HG03025 (cell line): ENCODE results near the gene HLA-DQB1.
"Not testable (repeated sequence)": the region's sequence is repeated elsewhere in the genome, so short reads cannot be mapped to it uniquely, and the experiment has no call there.

Experiments used
- ATAC-seq: cut with Tn5 transposase; IDR thresholded peaks from one replicate; pipeline ENCODE4 v1.9.1; 2021; ENCODE audit warnings: mild to moderate bottlenecking, moderate library complexity; ENCODE audit not compliant: unreplicated experiment, low FRiP score

HLA-DQB1 gene

GRCh38 chr6:32664354-32664753, 2.1 kb downstream of the HLA-DQB1 start:
- no peak for ATAC-seq

- ATAC-seq: no peak
These were observed 3.6 kb downstream of the HLA-DQB1 start for GRCh38 chr6:32662836-32663235.

- no peak for ATAC-seq
These were observed 4.4 kb downstream of the HLA-DQB1 start for GRCh38 chr6:32662099-32662498.

GRCh38 chr6:32659856-32660595, 6.4 kb downstream of the HLA-DQB1 start:
- ATAC-seq: no peak

GRCh38 chr6:32658268-32658897, 8.1 kb downstream of the HLA-DQB1 start:
- ATAC-seq: no peak

DNA sequence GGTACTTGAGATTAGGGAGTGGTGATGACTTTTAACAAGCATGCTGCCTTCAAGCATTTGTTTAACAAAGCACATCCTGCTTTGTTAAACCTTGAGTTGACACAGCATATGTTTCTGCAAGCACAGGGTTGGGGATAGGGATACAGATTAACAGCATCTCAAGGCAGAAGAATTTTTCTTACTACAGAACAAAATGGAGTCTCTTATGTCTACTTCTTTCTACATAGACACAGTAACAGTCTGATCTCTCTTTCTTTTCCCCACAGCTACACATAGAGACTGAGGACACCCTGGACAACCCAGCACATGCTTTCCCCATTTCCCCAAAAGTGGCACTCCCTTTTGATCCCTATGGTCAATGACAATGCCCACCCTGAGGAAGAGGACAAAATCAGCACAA, 8.6 kb downstream of the HLA-DQB1 start:
- not testable (repeated sequence) for ATAC-seq

- not testable (repeated sequence) for ATAC-seq
These were observed 9.1 kb downstream of the HLA-DQB1 start for GRCh38 chr6:32657329-32657728.

GRCh38 chr6:32655203-32655710, 11.2 kb downstream of the HLA-DQB1 start:
- no peak for ATAC-seq

- ATAC-seq: no peak
These were observed 21.3 kb downstream of the HLA-DQB1 start for GRCh38 chr6:32645047-32645703.

DNA sequence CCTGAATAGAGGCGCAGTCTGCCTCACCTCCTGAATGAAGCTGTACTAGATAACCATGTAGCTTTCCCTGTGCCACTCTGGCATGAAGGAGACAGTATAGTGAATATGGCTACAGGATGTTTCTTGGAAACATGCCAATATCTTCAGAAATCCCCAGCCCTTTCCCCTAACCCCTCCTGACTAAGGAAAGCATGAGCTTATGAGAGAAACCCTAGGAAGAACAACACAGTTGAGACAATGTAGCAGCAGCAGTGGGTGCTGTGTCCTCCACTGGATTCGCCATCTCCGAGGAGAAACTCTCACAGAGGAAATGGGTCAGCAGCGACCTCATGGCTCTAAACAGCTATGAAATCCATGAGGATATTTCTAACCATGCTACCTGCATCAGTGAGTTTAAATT, 22.6 kb downstream of the HLA-DQB1 start:
- no peak for ATAC-seq

DNA sequence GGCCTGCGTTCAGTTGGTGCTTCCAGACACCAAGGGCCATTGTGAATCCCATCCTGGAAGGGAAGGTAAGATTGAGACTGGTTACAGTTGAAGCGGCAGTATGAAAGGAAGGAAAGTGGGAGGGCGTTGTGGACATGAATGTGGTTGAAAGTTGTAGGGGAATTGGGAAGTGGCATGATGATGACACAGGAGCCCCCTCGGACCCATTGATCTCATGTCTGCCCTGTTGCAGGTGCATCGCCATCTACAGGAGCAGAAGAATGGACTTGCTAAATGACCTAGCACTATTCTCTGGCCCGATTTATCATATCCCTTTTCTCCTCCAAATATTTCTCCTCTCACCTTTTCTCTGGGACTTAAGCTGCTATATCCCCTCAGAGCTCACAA, 23.7 kb downstream of the HLA-DQB1 start:
- no peak for ATAC-seq

DNA sequence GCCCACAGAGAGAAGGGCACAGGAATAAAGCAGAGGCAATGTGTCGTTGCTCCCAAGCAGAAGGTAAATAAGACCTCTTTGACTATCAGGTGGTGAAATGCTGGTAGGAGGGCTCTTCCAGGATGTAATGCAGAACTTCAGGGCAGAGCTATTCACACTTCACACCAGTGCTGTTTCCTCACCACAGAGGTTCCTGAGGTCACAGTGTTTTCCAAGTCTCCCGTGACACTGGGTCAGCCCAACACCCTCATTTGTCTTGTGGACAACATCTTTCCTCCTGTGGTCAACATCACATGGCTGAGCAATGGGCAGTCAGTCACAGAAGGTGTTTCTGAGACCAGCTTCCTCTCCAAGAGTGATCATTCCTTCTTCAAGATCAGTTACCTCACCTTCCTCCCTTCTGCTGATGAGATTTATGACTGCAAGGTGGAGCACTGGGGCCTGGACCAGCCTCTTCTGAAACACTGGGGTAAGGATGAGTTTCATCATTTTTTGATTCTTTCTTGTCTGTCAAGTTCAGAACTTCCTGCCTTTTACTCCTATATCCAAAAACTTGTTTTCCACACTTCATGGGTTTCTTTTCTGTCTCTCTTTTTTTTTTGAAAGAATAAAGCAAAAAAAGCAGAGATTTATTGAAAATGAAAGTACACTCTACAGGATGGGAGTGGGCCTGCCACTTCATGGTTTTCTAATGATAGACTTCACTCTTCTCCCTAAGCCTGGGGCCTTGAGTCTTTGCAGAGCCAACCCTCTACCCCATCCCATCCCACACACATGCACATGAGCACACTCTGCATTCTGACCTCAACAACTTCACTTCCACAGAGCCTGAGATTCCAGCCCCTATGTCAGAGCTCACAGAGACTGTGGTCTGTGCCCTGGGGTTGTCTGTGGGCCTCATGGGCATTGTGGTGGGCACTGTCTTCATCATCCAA, 24.4 kb downstream of the HLA-DQB1 start:
- not testable (repeated sequence) for ATAC-seq

DNA sequence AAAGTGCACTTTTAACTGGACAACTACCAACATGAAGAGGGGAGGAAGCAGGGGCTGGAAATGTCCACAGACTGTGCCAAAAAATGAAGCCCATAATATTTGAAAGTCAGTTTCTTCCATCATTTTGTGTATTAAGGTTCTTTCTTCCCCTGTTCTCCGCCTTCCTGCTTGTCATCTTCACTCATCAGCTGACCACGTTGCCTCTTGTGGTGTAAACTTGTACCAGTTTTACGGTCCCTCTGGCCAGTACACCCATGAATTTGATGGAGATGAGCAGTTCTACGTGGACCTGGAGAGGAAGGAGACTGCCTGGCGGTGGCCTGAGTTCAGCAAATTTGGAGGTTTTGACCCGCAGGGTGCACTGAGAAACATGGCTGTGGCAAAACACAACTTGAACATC, 25.3 kb downstream of the HLA-DQB1 start:
- no peak for ATAC-seq

GRCh38 chr6:32639440-32640394, 26.7 kb downstream of the HLA-DQB1 start:
- ATAC-seq: no peak

- no peak for ATAC-seq
These were observed 27.8 kb downstream of the HLA-DQB1 start for GRCh38 chr6:32638532-32639219.

DNA sequence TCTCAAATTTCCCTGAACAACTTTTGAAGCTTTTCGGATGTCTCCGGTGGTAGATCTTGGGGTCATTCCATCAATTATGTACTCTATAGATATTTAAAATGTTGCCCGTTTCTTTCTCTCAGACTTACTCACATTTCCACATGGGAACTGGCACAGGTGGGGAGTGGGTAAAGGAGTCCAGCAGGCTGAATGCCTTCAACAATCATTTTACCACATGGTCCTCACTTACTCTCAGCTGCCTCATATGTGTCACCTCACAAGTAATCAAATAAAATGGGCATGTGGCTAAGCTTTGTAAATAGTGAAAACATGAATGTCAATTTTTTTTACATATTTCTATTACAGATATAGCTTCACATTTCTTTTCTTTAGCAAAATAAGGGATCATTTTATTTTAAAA, 28.6 kb downstream of the HLA-DQB1 start:
- ATAC-seq: no peak

DNA sequence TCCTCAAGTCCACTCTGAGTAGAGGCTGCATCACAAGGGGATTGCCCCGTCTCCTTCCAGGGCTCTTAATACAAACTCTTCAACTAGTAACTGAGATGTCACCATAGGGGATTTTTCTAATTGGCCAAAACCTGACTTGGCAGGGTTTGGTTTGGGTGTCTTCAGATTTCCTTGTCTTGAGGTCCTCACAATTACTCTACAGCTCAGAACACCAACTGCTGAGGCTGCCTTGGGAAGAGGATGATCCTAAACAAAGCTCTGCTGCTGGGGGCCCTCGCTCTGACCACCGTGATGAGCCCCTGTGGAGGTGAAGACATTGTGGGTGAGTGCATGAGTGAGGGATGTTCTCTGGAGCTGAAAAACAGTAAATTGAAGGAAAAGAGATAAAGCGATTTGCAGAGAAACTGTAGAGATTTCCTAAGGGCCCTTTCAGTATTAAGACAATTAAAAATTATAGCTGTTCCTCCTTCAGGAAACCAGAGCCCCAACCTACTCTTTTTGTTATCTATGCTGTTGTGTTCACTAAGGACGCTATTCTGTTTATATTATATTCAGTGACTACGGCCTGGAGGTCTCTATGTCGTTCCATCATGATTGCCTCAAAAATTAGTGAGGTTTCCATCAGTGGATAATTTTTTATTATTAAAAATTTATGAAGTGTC, 29.1 kb downstream of the HLA-DQB1 start, which contains the start of gene HLA-DQA1:
Gene HLA-DQA1 (plus strand): TSS at position 188 of the 662 bp plus-strand sequence. CDS start 53 bp downstream, at position 241.
- peak; percentile 63 for ATAC-seq

DNA sequence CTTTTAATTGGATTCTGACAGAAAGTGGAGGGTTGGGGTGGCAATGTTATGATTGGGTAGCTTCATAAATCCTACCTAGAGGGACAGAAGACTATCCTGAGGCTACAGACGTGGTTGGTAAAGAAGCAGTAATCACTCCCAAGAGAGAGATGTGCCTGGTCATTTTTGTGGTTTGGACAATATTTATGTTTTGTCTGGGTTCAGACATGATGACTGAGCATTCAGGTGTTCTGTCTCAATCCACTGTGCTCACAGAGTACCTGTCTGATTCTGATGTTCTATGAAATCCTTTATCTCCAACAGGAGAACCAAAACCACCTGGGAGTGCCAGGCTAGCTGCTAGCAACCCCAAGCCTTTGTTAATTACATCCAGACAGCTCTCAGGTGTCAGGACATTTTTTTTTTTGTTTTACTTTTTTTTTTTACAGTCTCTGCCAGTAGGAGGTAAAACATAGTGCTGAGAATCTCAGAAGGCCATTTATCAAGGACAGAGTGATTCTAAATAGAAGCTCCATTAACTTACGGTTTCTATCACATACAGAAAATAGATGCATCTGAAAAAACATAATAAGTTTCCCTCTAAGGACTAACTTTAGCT, 30.8 kb downstream of the HLA-DQB1 start:
- ATAC-seq: no peak
